Epithelial cell of proximal tubule (primary cell): ENCODE data around the gene GRM7. TPM values are rescaled to one million over a fixed set of nuclear protein-coding genes. Genes with fewer than 3 reads are reported as not detected.

Experiments
- DNase-seq: peaks from one replicate; pipeline ENCODE4 v3.0.0-alpha.2; 2011; ENCODE audit warnings: low read depth
- H3K4me3 ChIP-seq: 2 replicates; pipeline ENCODE4 v1.5.1; 2011; ENCODE audit warnings: low read depth, mild to moderate bottlenecking, low read length
- total RNA-seq: library from RNA; depleted of rRNA; stranded (reverse); fragments of >200 nt; gene quantifications from 2 replicates; pipeline ENCODE4 v1.2.3, GENCODE V29; 2015
- TF ChIP-seq, protein P1 (sequence below): conservative IDR thresholded peaks from 2 replicates; pipeline ENCODE4 v1.5.1; 2012; ENCODE audit warnings: low read depth, mild to moderate bottlenecking, low read length

Gene GRM7
- total RNA-seq, 1 donor from 2014 or later = not detected

- no peak for DNase-seq
- no peak overlapping the region for H3K4me3 ChIP-seq
- TF ChIP-seq, protein P1, sequence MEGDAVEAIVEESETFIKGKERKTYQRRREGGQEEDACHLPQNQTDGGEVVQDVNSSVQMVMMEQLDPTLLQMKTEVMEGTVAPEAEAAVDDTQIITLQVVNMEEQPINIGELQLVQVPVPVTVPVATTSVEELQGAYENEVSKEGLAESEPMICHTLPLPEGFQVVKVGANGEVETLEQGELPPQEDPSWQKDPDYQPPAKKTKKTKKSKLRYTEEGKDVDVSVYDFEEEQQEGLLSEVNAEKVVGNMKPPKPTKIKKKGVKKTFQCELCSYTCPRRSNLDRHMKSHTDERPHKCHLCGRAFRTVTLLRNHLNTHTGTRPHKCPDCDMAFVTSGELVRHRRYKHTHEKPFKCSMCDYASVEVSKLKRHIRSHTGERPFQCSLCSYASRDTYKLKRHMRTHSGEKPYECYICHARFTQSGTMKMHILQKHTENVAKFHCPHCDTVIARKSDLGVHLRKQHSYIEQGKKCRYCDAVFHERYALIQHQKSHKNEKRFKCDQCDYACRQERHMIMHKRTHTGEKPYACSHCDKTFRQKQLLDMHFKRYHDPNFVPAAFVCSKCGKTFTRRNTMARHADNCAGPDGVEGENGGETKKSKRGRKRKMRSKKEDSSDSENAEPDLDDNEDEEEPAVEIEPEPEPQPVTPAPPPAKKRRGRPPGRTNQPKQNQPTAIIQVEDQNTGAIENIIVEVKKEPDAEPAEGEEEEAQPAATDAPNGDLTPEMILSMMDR = no peak
These were observed 642.5 kb downstream of the GRM7 start for GRCh38 chr3:7503431-7503830.

GRCh38 chr3:7504886-7505775 is 644.2 kb downstream of the GRM7 start:
- H3K4me3 ChIP-seq = no peak overlapping the region
- peak; percentile 97 for DNase-seq
- TF ChIP-seq, protein P1 = peak; percentile 32

DNA sequence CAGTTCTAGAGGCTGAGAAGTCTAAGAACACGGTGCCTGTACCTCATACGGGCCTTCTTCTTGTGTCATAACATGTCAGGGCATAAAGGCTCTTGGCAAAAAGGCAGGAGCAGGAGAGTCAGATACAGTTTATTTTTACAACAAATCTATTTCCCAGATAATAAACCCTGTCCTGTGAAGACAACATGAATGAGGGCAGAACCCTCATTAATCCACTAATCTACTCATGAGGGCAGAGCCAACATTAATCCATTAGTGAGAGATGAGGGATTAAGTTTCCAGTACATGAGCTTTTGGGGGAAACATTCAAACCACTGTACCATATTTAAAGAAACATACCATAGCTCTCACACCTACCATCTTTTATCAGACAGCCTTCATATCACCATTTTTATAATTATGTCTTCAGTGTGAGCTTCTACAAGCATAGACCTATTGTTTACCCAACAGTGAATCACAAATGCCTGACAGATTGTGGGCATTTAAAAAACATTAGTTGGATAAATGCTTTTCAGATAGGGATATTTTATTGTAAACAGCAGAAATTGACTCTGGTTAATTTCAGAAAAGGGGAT is 645.8 kb downstream of the GRM7 start:
- H3K4me3 ChIP-seq = no peak overlapping the region
- DNase-seq = no peak
- TF ChIP-seq, protein P1 = no peak

DNA sequence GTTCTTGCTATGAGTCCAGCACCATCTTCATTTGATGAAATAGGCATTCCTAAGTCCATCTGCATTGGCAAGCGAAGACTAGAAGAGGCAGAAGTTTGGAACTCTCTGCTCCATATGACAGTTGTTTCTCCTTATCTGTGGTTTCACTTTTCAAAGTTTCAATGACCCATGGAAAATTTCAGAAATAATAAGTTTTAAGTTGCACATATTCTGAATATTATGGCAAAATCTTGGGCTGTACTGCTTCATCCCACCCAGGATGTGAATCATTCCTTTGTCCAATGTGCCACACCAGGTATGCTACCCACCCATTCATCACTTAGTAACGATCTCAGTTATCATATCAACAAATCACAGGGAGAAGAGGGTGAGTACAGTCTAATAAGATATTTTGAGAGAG is 647.9 kb downstream of the GRM7 start:
- H3K4me3 ChIP-seq = no peak overlapping the region
- TF ChIP-seq, protein P1 = no peak
- DNase-seq = no peak

- no peak overlapping the region for H3K4me3 ChIP-seq
- no peak for DNase-seq
- TF ChIP-seq, protein P1 = no peak
These were observed 651.1 kb downstream of the GRM7 start for GRCh38 chr3:7512048-7512447.

- TF ChIP-seq, protein P1 = no peak
- DNase-seq = no peak
- H3K4me3 ChIP-seq = no peak overlapping the region
These were observed 657.1 kb downstream of the GRM7 start for GRCh38 chr3:7518026-7518425.
